Activated T-cell treated with anti-CD3 and anti-CD28 coated beads for 48 hours (primary cell): ENCODE measurements around the gene GNA12.
A peak's percentile ranks its signal among the peaks of the same experiment; 100 is the strongest.

Experiments
- DNase-seq: peaks from one replicate; pipeline ENCODE4 v3.0.0-alpha.2; 2020; ENCODE audit warnings: low read depth

The GNA12 gene

DNA sequence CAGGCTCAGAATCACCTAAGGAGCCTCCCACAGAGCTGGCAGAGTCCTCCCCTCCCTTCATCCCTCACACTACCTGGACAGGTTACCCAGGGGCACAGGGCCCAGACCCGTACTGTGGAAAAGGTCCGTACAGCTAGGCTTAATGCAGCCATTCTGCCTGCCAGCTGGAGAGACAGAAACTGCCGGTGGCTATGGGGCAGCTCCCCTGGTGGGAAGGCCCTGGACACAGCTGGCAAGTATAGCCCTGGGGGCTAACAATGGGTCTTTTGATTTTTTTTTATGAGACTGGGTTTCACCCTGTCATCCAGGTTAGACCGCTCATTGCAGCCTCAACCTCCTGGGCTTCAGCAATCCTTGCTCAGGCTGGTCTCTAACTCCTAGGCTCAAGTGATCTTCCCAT is 68.3 kb downstream of the GNA12 start:
- DNase-seq, result no peak

DNA sequence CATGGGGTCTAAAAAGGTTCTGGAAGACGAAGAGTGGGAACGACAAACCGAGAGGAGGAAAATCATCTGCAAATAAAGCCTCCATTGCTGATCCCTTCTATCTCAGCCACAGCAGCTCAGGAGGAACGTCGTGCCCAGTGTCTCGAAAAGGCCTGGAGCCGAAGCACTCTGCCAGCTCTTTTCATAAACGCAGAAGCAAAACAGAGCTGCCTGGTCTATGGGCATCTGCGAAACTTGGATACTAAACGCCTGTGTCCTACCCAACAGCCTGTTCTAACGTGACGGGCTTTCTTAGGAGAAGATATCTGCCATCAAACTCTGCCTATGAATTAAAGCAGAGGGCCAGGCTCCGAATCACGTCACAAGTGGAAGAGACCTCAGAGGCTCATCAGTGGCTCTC is 68.7 kb downstream of the GNA12 start:
- DNase-seq, result no peak

DNA sequence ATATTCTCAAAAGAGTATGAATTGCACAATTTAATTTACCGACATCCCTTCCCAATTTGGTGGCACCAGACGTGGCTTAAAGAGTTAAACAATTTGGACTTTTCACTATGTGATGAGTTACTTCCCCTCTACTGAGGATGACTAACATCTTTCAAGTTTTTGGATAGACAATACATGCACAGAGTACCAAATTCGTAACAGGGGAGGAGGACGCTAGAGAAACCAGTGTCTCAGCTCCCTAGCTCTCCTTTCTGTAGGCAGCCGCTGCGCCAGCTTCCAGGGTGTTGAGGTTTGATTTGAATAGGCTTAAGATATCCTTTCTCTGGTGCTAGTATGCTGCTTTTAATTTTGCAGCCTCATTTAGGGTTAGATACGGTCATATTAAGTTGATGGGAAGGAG is 69.2 kb downstream of the GNA12 start:
- no peak for DNase-seq

DNA sequence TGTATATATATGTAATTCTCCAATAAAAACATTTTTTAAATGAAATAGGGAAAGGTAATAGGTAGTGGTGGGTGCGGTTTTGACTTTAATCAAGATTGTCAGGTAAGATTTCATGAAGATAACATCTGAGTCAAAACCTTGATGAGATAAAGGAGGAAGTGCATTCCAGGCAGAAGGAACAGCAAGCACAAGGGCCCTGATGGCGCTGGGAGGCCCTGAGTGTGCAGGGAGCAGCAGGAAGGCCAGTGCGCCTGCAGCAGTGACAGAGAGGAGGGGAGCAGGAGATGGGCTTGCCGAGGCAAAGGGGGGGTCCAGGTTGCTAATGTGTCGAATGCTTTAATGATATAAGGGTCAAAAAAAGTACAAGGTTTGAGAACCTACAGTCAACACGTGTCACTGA is 69.8 kb downstream of the GNA12 start:
- no peak for DNase-seq

DNA sequence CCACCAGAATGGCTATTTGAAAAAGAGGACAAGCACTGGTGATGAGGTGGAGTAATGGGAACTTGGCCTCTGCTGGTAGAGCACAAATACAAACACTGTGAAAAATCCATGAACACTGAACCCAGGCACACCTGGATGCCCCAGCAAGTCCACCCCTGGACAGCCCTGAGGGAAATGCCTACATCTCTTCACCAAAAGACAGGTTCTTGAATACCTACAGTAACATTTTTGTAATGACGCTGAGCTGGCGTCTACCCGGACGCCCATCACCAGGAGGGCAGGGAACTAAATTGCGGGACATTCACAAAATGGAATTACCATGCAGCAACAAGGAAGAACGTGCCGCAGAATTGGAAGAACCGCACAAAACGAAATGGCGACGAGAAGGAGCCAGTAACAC is 70.5 kb downstream of the GNA12 start:
- no peak for DNase-seq

DNA sequence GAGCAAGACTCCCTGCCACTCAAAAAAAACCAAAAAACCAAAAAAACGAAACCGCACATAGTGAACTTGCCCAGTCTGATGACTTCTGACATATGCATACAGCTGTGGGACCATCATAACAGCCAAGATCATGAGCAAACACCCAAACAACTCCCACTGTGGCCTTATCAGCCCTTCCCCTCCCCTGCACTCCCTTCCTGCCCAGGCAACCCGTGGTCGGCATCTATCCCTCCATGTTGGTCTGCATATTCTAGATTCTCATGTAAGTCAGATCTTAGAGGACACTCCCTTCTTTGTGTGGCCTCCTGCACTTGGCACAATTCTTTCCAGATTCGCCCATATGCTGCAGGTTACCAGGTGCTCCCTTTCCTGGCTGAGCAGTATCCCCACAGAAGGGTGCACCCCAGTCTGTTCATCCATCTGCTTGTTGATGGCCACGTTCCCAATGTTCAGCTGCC is 72.8 kb downstream of the GNA12 start:
- no peak for DNase-seq

DNA sequence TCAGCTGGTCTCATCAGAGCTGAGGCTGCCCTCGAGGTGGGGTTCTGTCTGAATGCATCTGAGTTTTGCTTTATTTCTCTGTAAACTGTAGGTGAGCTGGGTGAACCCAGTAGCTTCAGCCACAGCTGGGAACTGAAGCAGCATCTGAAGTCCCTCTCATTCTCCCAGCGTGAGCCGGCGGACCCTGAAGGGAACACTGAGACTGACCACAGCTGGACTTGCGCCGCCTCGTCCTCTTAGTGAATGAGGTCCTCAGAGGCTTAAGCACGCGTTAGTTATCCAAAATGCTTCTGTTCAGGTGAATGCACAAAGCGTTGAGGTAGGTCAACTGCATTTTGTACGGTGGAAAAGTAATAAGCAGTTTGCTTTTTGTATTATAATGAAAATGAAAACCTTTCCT is 79.5 kb downstream of the GNA12 start:
- no peak for DNase-seq

DNA sequence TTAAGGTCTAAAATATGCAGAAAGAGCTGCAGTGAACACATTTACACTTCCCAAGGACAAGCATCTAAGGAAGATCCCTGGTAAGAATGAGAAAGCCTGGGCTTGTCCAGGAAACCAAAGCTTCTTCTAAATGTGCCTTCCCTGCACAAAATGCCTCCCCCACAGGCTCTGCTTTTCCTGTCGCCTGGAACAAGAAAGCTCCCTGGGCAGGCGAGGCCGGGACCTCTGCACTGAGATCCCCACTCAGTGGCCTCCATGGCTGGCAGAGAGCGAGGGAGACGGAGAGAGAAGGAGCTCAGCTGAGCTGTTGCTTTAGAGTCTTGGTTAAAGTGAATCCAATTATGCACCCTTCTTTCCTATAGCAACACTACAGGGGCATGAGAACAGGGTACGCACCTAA is 80.5 kb downstream of the GNA12 start:
- DNase-seq, result no peak

DNA sequence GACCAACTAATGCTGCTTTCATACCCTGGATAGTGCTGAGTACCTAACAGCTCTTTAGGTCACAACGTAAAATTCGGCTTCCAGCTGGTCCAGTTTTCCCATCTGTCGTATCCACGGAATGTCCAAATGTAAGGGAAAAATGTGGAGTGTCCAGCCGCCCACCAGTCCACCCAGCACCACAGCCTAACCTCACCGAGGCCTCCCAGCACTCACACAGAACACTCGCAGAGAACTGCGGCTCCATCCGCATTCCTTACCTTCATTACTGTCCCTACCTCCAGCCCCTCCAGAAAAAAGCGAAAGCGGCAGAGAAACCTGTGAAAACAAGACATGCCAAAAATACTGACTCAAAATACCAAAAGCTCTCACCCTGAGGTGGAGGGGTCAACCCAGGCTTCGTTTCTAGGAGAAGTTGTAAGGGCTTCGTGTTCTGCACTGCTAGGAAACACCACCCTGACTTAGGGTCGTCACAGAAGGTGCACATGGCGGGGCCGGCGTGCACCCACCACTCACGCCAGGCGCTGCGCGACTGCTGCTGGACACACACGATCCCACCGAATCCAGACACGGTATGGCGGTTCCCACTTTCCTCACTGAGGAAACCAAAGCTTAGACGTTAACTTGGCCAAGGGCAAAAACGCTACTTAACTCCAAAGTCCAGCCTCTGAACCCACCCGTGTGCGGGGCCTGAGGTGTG is 82.2 kb downstream of the GNA12 start:
- no peak for DNase-seq

DNA sequence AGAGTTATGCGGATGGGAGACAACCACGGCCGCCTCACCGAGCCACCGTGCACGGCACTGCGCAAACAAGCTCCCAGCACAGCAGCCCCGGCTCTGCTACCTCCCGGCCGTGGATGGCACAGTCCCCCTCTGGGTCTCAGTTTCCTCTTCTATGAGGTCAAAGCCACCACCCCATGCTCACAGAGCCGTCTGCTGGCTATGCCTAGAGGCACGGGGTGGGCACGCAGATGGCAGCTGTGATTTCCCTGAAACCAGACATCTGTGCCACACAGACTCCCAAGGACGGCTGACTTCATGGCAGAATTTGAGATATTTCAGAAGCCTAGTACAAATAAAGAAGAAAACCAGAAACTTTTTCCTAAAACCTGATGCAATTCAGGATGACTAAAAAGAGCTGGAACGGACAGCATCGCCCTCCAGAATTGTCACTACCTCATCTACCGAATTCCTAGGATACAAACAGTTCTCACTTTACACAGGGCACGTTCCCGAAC is 82.9 kb downstream of the GNA12 start:
- DNase-seq, result no peak

DNA sequence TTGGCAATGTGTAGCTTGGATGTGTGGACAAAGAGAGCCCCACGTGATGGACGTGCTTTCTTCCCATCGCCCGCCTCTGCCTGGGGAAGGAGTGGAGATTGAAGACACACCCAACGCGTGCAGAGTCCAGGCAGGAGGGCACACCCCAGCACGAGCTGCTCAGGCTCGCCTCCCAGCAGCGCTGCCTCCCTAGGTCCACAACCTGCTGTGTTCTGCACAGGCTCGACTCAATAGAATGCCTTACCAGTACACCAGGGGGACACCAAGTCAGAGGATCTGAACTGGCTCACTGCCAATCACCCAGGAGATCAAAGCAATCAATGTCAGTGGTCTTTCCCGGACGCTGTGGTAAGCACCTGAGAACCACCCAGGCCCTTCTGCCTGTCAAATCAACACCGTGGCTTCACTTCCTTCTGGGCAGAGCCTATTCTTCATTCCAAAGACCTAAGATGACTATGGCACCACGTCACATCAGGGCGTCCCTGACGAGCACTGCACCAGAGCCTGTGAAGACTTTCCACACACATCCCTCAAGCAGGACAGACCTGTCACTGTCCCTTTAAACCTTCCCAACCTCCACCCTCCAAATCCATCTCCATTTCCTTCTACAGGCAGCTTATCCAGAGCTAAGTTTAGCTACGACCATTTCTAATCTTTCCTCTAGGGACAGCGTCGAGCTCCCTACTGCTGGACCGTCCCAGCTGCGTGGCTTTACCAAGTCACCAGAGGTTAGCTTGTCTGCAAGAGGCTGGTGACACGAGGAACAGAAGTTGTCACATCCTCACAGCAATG is 83.8 kb downstream of the GNA12 start:
- DNase-seq, result no peak

DNA sequence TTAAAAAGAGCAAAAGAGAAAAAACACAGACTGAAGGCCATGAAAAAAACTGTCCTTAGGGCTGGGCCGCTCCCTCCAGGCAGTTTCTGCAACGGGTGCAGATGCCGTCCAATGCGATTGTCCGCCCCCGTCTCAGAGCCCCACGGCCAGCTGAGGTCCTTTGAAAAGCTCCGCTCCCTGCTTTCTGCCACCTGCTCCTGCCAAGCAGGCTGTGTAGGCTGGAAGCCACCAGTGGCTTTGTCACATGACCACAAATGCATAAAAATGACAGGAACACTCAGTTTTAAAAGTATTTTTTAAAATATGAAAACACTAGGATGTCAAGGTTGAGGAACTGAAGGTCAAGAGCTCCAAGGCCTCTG is 84.4 kb downstream of the GNA12 start:
- no peak for DNase-seq

DNA sequence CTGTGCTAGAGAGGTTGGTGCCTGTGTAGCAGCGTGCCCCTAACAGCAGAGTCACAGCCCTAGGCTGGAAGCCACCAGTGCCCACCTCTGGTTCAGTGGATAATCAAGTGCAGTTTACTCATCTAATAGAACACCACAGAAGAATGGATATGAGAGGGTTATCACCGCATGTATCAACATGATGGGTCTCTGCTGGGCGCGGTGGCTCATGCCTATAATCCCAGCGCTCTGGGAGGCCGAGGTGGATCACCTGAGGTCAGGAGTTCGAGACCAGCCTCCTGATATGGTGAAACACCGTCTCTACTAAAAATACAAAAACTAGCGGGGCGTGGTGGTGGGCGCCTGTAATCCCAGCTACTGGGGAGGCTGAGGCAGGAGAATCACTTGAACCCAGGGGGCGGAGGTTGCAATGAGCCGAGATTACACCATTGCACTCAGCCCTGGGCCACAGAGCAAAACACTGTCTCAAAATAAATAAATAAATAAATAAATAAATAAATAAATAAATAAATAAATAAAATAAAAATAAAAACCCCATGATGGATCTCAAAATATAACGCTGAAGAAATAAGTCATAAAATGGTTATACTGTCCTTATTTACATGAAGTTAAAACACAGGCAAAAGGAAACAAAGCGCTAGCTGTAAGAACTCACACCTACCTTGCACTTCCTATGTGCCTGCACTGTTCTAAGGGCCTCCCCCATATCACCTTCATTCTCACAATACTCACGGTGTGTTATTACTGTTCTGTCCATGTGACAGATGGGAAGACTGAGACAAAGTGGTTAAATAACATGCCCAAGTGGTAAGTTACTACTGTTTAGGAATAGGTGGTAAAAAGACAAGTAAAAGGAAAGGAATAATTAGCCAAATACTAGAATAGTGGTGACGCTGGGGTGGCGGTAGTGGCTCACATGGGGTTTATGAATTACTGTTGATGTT is 85.2 kb downstream of the GNA12 start:
- DNase-seq, result no peak

DNA sequence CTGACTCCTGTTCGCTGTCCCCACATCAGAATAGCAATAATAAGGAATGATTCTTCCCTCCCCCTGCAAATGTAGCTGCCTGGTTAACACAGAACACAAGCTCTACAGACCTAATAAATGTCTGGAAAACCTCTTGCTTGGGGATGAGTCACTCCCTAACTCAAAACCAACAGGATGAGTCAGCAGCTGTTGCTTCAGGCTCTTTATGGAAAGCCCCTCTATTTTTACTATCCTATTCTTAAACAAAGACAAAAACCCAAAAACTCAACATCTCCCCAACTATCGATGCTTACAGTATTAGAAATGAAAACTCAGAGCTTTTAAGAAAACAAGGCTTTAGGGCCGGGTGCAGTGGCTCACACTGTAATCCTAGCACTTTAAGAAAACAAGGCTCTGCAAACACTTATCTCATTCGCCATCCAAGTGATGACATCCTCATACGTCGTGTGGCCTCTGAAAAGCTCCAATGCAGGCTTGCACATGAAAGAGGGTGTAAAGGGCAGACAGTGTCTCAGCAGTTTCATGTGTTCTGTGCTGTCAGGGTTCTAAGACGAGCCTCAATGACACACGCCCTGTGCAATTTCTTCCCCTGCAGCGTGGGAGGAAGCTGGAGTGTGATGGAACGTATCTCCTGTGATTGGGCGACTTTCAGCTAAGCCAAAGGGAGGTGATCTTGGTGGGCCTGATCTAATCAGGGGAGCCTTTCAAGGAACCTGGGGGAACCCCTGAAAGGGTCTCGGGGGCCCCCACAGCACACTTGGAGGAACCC is 86.0 kb downstream of the GNA12 start:
- peak; percentile 72 for DNase-seq

DNA sequence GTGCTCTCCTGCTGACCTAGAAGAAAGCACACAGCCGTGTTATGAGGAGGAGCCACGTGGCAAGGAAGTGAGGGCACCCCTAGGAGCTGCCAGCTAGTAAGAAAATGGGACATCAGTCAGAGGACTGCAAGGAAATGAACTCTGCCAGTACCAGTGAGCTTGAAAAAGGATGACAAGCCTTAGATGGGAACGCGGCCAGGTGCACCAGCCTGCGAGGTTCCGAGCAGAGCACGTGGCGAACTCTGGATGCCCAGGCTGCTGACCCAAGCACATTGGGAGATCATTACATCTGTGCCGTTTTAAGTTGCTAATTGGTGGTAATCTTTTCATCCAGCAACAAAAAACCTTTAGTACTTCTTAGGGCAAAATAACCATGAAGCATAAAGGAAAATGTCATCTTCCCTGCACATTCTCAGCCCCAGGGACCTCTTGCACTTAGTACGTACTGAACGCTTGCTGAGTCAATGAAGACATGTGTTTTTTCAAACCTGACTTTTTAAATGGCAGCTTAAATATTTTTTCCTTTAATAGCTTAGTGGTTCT is 86.7 kb downstream of the GNA12 start:
- no peak for DNase-seq

DNA sequence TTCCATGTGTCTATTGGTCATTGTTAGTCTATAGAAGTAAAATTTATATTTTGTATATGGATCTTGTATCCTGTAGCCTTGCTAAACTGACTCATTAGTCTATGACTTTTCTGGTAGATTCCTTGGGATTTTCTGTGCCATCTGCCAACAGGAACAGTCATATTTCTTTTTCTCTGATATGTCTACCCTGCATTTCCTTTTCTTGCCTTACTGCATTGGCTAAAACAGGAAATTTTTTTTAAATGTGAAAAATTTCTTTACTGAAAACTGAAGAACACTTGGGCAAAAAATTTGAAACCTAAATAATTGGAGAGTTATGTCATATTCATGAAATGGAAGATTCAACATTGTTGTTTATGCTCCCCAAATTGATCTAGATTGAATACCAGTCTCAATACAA is 88.6 kb downstream of the GNA12 start:
- no peak for DNase-seq

DNA sequence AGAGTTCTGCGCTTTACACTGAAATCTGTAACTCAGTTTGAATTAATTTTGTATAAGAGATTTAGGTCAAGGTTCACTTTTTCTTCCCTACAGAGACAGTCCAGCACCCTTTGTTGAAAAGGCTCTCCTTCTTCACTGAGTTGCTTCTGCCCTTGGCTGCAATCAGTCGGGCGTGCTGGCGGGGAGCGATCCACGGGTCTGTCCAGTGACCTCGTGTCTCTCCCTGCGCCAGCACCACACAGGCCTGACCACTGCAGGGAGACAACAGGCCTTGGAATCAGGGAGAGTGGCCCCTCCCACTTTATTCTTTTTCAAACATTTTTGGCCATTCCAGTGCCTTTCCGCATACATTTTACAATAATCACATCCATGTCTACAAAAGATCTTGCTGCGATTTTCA is 89.2 kb downstream of the GNA12 start:
- no peak for DNase-seq

DNA sequence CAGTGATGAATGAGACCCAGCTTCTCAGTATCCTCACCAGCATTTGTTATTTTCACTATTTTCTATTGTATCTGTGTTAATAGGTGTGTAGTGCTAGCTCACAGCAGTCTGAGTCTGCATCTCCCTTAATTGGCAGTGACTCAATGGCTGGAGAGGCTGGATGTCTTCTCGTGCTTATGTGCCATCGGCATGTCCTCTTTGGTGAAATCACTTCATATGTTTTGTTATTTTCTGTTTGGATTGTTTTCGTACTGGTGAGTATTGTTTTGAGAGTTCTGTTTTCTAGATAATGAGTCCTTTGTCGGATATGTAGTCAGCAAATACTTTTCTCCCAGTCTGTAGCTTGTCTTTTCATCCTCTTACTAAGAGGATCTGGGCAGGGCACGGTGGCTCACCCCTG is 90.0 kb downstream of the GNA12 start:
- no peak for DNase-seq

DNA sequence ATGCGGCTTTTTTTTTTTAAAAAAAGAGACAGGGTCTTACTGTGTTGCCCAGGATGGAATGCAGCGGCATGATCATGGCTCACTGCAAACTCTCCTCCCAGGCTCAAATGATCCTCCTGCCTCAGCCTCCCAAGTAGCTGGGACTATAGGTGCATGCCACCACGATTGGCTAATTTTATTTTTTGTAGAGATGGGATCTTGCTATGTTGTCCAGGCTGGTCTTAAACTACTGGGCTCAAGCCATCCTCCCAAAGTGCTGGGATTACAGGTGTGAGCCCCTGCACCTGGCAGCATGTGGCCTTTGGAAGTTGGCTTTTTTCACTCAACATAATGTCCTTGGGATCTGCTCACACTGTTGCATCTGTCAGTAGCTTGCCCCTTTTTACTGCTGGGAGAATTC is 91.0 kb downstream of the GNA12 start:
- no peak for DNase-seq

DNA sequence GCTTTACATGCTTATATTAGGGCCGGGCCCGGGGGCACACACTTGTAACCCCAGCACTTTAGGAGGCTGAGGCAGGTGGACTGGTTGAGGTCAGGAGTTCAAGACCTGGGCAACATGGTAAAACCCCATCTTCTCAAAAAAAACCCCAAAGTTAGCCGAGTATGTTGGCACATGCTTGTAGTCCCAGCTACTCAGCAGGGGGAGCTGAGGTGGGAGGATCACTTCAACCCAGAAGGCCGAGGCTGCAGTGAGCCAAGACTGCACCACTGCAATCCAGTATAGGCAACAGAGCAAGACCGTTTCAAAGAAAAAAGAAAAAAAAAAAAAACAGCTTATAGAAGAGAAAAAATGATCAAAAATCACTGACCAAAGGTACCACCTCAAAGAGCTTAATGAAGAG is 93.0 kb downstream of the GNA12 start:
- no peak for DNase-seq

DNA sequence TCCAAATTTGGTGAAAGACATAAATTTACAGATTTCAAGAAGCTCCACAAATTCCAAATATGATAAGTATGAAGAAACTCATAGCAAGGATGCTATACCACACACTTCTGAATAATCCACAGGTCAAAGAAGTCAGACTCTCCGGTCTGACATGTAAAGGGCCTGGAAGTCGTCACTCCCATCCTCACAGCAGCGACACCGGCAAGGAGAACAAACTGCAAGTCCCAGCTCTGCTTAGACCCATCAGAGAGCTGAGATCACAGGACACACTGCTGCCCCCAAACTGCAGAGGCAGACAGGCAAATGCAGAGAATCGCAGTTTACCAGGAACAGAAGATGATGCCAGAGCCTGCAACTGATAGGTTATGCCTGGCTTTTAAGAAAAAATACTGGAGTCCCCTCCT is 94.1 kb downstream of the GNA12 start:
- no peak for DNase-seq
